T-helper 1 cell treated with Interleukin-12 subunit alpha and Interleukin-12 subunit beta and Interleukin-4 antibody, amounts not matched to agents 30 μg/mL and 1 μg/mL, for 36 hours (primary cell): ENCODE data around the gene ANKRD10.

ENCODE experiments used
- H3K27ac Mint-ChIP-seq: one replicate; pipeline ENCODE4 v1.8.0; 2021; ENCODE audit warnings: mild to moderate bottlenecking, mixed read lengths
- H3K27me3 Mint-ChIP-seq: one replicate; pipeline ENCODE4 v1.8.0; 2021; ENCODE audit warnings: low read depth, mixed read lengths
- H3K36me3 Mint-ChIP-seq: one replicate; pipeline ENCODE4 v1.8.0; 2021; ENCODE audit warnings: low read depth, mixed read lengths
- H3K4me1 Mint-ChIP-seq: one replicate; pipeline ENCODE4 v1.8.0; 2021; ENCODE audit warnings: low read depth, mixed read lengths
- H3K4me3 Mint-ChIP-seq: one replicate; pipeline ENCODE4 v1.8.0; 2021; ENCODE audit warnings: mild to moderate bottlenecking, moderate library complexity, mixed read lengths
- H3K9me3 Mint-ChIP-seq: one replicate; pipeline ENCODE4 v1.8.0; 2021; ENCODE audit warnings: mixed read lengths

The ANKRD10 gene

GRCh38 chr13:110913322-110914080, 1.4 kb downstream of the ANKRD10 start:
- peak overlapping the region; percentile 89 for H3K27ac Mint-ChIP-seq
- no peaks in the 10 kb centered on the region for H3K9me3 Mint-ChIP-seq
- peaks cover 30% of the 10 kb centered on the region for H3K36me3 Mint-ChIP-seq
- H3K27me3 Mint-ChIP-seq = no peaks in the 10 kb centered on the region
- peak overlapping the region; percentile 85 for H3K4me3 Mint-ChIP-seq
- H3K4me1 Mint-ChIP-seq = peaks cover 54% of the 10 kb centered on the region

GRCh38 chr13:110912651-110913051, 2.2 kb downstream of the ANKRD10 start:
- Mint-ChIP-seq H3K27me3 (no peaks in the 10 kb centered on the region), H3K4me3 (peak overlapping the region; percentile 85), H3K4me1 (peaks cover 56% of the 10 kb centered on the region), H3K36me3 (peaks cover 31% of the 10 kb centered on the region), H3K9me3 (no peaks in the 10 kb centered on the region), H3K27ac (peak overlapping the region; percentile 89)

GRCh38 chr13:110911880-110912279, 3.0 kb downstream of the ANKRD10 start:
- Mint-ChIP-seq H3K4me1 (peaks cover 56% of the 10 kb centered on the region), H3K36me3 (peaks cover 31% of the 10 kb centered on the region), H3K27me3 (no peaks in the 10 kb centered on the region), H3K27ac (peak overlapping the region; percentile 9), H3K4me3 (peak overlapping the region; percentile 85), H3K9me3 (no peaks in the 10 kb centered on the region)

GRCh38 chr13:110910013-110910890, 4.6 kb downstream of the ANKRD10 start:
- H3K27ac Mint-ChIP-seq = no peak overlapping the region
- no peaks in the 10 kb centered on the region for H3K9me3 Mint-ChIP-seq
- H3K36me3 Mint-ChIP-seq = peaks cover 39% of the 10 kb centered on the region
- H3K4me1 Mint-ChIP-seq = peaks cover 59% of the 10 kb centered on the region
- no peaks in the 10 kb centered on the region for H3K27me3 Mint-ChIP-seq
- H3K4me3 Mint-ChIP-seq = no peak overlapping the region

- H3K27ac Mint-ChIP-seq = peak overlapping the region; percentile 65
- peaks cover 60% of the 10 kb centered on the region for H3K4me1 Mint-ChIP-seq
- H3K27me3 Mint-ChIP-seq = no peaks in the 10 kb centered on the region
- H3K36me3 Mint-ChIP-seq = peaks cover 42% of the 10 kb centered on the region
- no peaks in the 10 kb centered on the region for H3K9me3 Mint-ChIP-seq
- H3K4me3 Mint-ChIP-seq = no peak overlapping the region
Observed at GRCh38 chr13:110907951-110908898, 6.6 kb downstream of the ANKRD10 start.

- Mint-ChIP-seq H3K4me3 (no peak overlapping the region), H3K4me1 (peaks cover 57% of the 10 kb centered on the region), H3K36me3 (peaks cover 47% of the 10 kb centered on the region), H3K27ac (no peak overlapping the region), H3K9me3 (no peaks in the 10 kb centered on the region), H3K27me3 (no peaks in the 10 kb centered on the region)
Observed at GRCh38 chr13:110907301-110907700, 7.6 kb downstream of the ANKRD10 start.

- no peak overlapping the region for H3K4me3 Mint-ChIP-seq
- peaks cover 37% of the 10 kb centered on the region for H3K36me3 Mint-ChIP-seq
- H3K27ac Mint-ChIP-seq = no peak overlapping the region
- peaks cover 39% of the 10 kb centered on the region for H3K4me1 Mint-ChIP-seq
- H3K9me3 Mint-ChIP-seq = no peaks in the 10 kb centered on the region
- no peaks in the 10 kb centered on the region for H3K27me3 Mint-ChIP-seq
Observed at GRCh38 chr13:110904748-110905147, 10.1 kb downstream of the ANKRD10 start.

GRCh38 chr13:110902370-110902769, 12.5 kb downstream of the ANKRD10 start:
- Mint-ChIP-seq H3K36me3 (peaks cover 26% of the 10 kb centered on the region), H3K4me3 (no peak overlapping the region), H3K27ac (no peak overlapping the region), H3K4me1 (peaks cover 28% of the 10 kb centered on the region), H3K27me3 (no peaks in the 10 kb centered on the region), H3K9me3 (no peaks in the 10 kb centered on the region)

- Mint-ChIP-seq H3K4me3 (no peak overlapping the region), H3K27ac (no peak overlapping the region), H3K27me3 (no peaks in the 10 kb centered on the region), H3K36me3 (peaks cover 21% of the 10 kb centered on the region), H3K4me1 (peaks cover 12% of the 10 kb centered on the region), H3K9me3 (no peaks in the 10 kb centered on the region)
Observed at GRCh38 chr13:110897521-110897920, 17.3 kb downstream of the ANKRD10 start.

- Mint-ChIP-seq H3K36me3 (peaks cover 23% of the 10 kb centered on the region), H3K4me1 (peaks cover 12% of the 10 kb centered on the region)
Observed at GRCh38 chr13:110897014-110897413, 17.9 kb downstream of the ANKRD10 start.

GRCh38 chr13:110894086-110894485, 20.8 kb downstream of the ANKRD10 start:
- Mint-ChIP-seq H3K4me1 (peaks cover 11% of the 10 kb centered on the region), H3K9me3 (no peaks in the 10 kb centered on the region)

More at GRCh38 chr13:110897014-110897413, 17.9 kb downstream of the ANKRD10 start:
- no peak overlapping the region for H3K4me3 Mint-ChIP-seq
- H3K9me3 Mint-ChIP-seq = no peaks in the 10 kb centered on the region
- no peak overlapping the region for H3K27ac Mint-ChIP-seq
- no peaks in the 10 kb centered on the region for H3K27me3 Mint-ChIP-seq

GRCh38 chr13:110893571-110893970, 21.3 kb downstream of the ANKRD10 start:
- no peak overlapping the region for H3K27ac Mint-ChIP-seq

More at GRCh38 chr13:110894086-110894485, 20.8 kb downstream of the ANKRD10 start:
- Mint-ChIP-seq H3K27me3 (no peaks in the 10 kb centered on the region), H3K27ac (no peak overlapping the region), H3K4me3 (no peak overlapping the region), H3K36me3 (peaks cover 23% of the 10 kb centered on the region)

GRCh38 chr13:110890279-110891165, 24.3 kb downstream of the ANKRD10 start:
- H3K27me3 Mint-ChIP-seq = no peaks in the 10 kb centered on the region
- peaks cover 16% of the 10 kb centered on the region for H3K36me3 Mint-ChIP-seq
- H3K9me3 Mint-ChIP-seq = no peaks in the 10 kb centered on the region
- peaks cover 3% of the 10 kb centered on the region for H3K4me1 Mint-ChIP-seq
- H3K4me3 Mint-ChIP-seq = no peak overlapping the region
- H3K27ac Mint-ChIP-seq = no peak overlapping the region

More at GRCh38 chr13:110893571-110893970, 21.3 kb downstream of the ANKRD10 start:
- H3K27me3 Mint-ChIP-seq = no peaks in the 10 kb centered on the region
- H3K9me3 Mint-ChIP-seq = no peaks in the 10 kb centered on the region
- H3K36me3 Mint-ChIP-seq = peaks cover 23% of the 10 kb centered on the region
- H3K4me1 Mint-ChIP-seq = peaks cover 11% of the 10 kb centered on the region
- no peak overlapping the region for H3K4me3 Mint-ChIP-seq
